ENCODE data around the gene STK11.

DNA sequence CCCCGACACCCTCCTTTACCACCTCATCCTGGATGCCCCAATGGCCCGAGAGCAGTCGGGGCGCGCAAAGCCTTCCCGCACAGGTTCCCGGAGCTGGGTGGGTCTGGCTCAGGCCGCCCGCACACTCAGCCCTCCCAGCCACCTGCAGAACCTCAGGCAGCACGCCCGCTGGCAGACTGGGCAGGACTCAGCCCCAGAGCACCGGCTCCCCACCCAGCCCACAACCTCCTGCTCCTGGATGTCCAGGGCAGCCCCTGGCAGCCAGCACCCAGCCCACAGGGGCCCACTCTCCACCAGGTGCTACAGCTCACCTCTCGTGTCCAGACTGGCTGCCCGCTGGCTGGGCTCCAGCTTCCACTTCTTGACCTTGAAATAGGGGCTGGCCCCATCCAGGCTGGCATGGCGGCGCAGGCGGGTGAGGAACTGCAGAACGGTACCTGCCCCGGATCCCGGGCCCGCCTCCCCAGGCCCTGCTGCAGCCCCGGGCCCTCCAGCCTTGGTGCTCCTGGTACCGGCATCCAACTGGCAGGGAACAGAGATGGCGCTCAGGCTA, 27.6 kb downstream of the STK11 start:
- TF ChIP-seq, protein P1, sequence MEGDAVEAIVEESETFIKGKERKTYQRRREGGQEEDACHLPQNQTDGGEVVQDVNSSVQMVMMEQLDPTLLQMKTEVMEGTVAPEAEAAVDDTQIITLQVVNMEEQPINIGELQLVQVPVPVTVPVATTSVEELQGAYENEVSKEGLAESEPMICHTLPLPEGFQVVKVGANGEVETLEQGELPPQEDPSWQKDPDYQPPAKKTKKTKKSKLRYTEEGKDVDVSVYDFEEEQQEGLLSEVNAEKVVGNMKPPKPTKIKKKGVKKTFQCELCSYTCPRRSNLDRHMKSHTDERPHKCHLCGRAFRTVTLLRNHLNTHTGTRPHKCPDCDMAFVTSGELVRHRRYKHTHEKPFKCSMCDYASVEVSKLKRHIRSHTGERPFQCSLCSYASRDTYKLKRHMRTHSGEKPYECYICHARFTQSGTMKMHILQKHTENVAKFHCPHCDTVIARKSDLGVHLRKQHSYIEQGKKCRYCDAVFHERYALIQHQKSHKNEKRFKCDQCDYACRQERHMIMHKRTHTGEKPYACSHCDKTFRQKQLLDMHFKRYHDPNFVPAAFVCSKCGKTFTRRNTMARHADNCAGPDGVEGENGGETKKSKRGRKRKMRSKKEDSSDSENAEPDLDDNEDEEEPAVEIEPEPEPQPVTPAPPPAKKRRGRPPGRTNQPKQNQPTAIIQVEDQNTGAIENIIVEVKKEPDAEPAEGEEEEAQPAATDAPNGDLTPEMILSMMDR (IDR thresholded peaks at IDR 0.05; ENCODE audit: low read length), result no peak
- TF ChIP-seq EZH2 (optimal IDR thresholded peaks at IDR 0.05; ENCODE audit: low read depth, low read length), result no peak

Data from MM.1S (cell line).